Heart left ventricle (tissue), 13 donors: ENCODE results near the gene SPOCK1.

Source experiments
- CTCF ChIP-seq, 12 donors: fragments of 200-600 bp; sonication (generic) in 4 of 12; IDR thresholded peaks; one replicate each; pipeline versions ENCODE4 v1.5.0 to v1.8.0; 2018 to 2022; ENCODE audit warnings: antibody characterized with exemption in 12 of 12, mild to moderate bottlenecking in 5 of 12
- POLR2A ChIP-seq, 2 donors: fragments of 450-650 bp; IDR thresholded peaks; one replicate each; pipeline ENCODE4 v1.6.1; 2017; ENCODE audit warnings: antibody characterized with exemption in 2 of 2, mild to moderate bottlenecking in 2 of 2, moderate library complexity in 2 of 2
- donor health status: ischemic (EF 13 %, LVEDD 7.1; RV severe dilation, severe dysfunction).
- donor health status: DM: no; HTN: yes; CAD: no.
- donor health status: DM: no; HTN: no; CAD: no.
- donor health status: ischemic (EF 25% LVEDD 6.9; RV normal size, moderate dysfunction).
- donor health status: ischemic (EF 25% LVEDD 5.7; RV mildly dilated, moderate dysfunction).
- donor health status: ischemic (EF 35%, LVEDD 5.7; RV mildly dilated, moderate dysfunction).
- donor health status: nonischemic (EF 11% LVEDD 7.7; RV severe dilation, severe dysfunction).
- donor health status: DM: yes; HTN: yes; CAD: no.
- donor health status: PGD.
- donor health status: ischemic (EF 29% LVEDD 5.4; RV normal size, mild dysfunction).
- donor health status: nonischemic (EF 23%, LVEDD 6.1; RV moderate dilation, normal function).

- TF ChIP-seq CTCF (IDR thresholded peaks at IDR 0.05) (no peak), POLR2A (IDR thresholded peaks at IDR 0.05) (no peak)
Observed at GRCh38 chr5:137336565-137337120, 162.5 kb downstream of the SPOCK1 start.
